IMR-90 (cell line): Measurements from ENCODE around the gene UNC119. TPM values are rescaled to one million over a fixed set of nuclear protein-coding genes. Genes with fewer than 3 reads are reported as not detected.
A peak's percentile ranks its signal among the peaks of the same experiment; 100 is the strongest.

Experiments used
- ATAC-seq: fragments of 200-7000 bp; cut with Tn5 transposase; 2 replicates; pipeline ENCODE4 v1.9.1; 2020; ENCODE audit warnings: low read depth, mild to moderate bottlenecking, moderate library complexity
- BruUV-seq: library from RNA; stranded (reverse); fragments of 400-500 nt; replicated peaks from 2 replicates; lab custom pipeline; 2021; lab: Mats Ljungman, UMichigan
- CTCF ChIA-PET: fragments of 300-600 bp; formaldehyde crosslinking; extraction: SDS; loops from one replicate; lab custom pipeline; 2021; ENCODE audit warnings: antibody characterized with exemption; lab: Yijun Ruan, JAX
- POLR2A ChIA-PET: fragments of 300-600 bp; sonication (Branson Sonifier 250); formaldehyde crosslinking; loops from one replicate; lab custom pipeline; 2022; ENCODE audit warnings: antibody characterized with exemption; ENCODE audit not compliant: unreplicated experiment; lab: Charles Lee
- DNase-seq: peaks from one replicate; pipeline ENCODE4 v3.0.0; 2013
- H2AFZ ChIP-seq: replicated peaks from 2 replicates; pipeline ENCODE3; 2013; ENCODE audit warnings: low read length, mild to moderate bottlenecking; ENCODE audit not compliant: poor library complexity
- H2AK5ac ChIP-seq: 2 replicates; pipeline ENCODE4 v1.6.1; 2013; ENCODE audit warnings: low read depth, low read length, inconsistent platforms
- H2AK9ac ChIP-seq: replicated peaks from 2 replicates; pipeline ENCODE3; 2013; ENCODE audit warnings: mild to moderate bottlenecking, low read depth, low read length, moderate library complexity; ENCODE audit not compliant: poor library complexity
- H2BK120ac ChIP-seq: 2 replicates; pipeline ENCODE4 v1.6.1; 2013; ENCODE audit warnings: low read depth, low read length, inconsistent platforms
- H2BK15ac ChIP-seq: 3 replicates; pipeline ENCODE4 v1.6.1; 2013; ENCODE audit warnings: low read depth, low read length, inconsistent platforms
- H2BK20ac ChIP-seq: 2 replicates; pipeline ENCODE4 v1.6.1; 2013; ENCODE audit warnings: low read depth, mild to moderate bottlenecking, inconsistent platforms, low read length, moderate library complexity
- H2BK5ac ChIP-seq: 2 replicates; pipeline ENCODE4 v1.6.1; 2013; ENCODE audit warnings: mild to moderate bottlenecking, low read depth, low read length, inconsistent platforms; ENCODE audit not compliant: poor library complexity, severe bottlenecking
- H3K14ac ChIP-seq: replicated peaks from 2 replicates; pipeline ENCODE4 v1.6.1; 2013; ENCODE audit warnings: low read depth, low read length, inconsistent platforms
- H3K18ac ChIP-seq: 2 replicates; pipeline ENCODE4 v1.6.1; 2013; ENCODE audit warnings: low read depth, low read length, control low read depth
- H3K23ac ChIP-seq: 2 replicates; pipeline ENCODE4 v1.6.1; 2013; ENCODE audit warnings: low read depth, low read length, inconsistent platforms
- H3K27ac ChIP-seq: 2 replicates; pipeline ENCODE4 v1.5.1; 2013; ENCODE audit warnings: mild to moderate bottlenecking, control low read depth, low read length; ENCODE audit not compliant: insufficient read depth
- H3K27me3 ChIP-seq: 2 replicates; pipeline ENCODE4 v1.6.1; 2013; ENCODE audit warnings: low read length; ENCODE audit not compliant: control insufficient read depth, insufficient read depth
- H3K36me3 ChIP-seq: 2 replicates; pipeline ENCODE4 v1.6.1; 2013; ENCODE audit warnings: low read length, mixed read lengths; ENCODE audit not compliant: control insufficient read depth, insufficient read depth
- H3K4ac ChIP-seq: 2 replicates; pipeline ENCODE4 v1.6.1; 2013; ENCODE audit warnings: low read depth, low read length, inconsistent platforms
- H3K4me1 ChIP-seq: 2 replicates; pipeline ENCODE4 v1.6.1; 2013; ENCODE audit warnings: low read length, mixed read lengths; ENCODE audit not compliant: control insufficient read depth, insufficient read depth
- H3K4me2 ChIP-seq: 2 replicates; pipeline ENCODE4 v1.6.1; 2013; ENCODE audit warnings: low read depth, mild to moderate bottlenecking, control low read depth, low read length, moderate library complexity
- H3K4me3 ChIP-seq: 2 replicates; pipeline ENCODE4 v1.5.1; 2013; ENCODE audit warnings: low read depth, mild to moderate bottlenecking, control low read depth, low read length, moderate library complexity; ENCODE audit not compliant: insufficient read depth
- H3K56ac ChIP-seq: 2 replicates; pipeline ENCODE4 v1.6.1; 2013; ENCODE audit warnings: low read length, inconsistent platforms; ENCODE audit not compliant: insufficient read depth; ENCODE audit errors: extremely low read depth
- H3K79me1 ChIP-seq, 2 experiments: 2 replicates each; pipeline ENCODE4 v1.6.1; 2013; ENCODE audit warnings: low read length in 2 of 2, inconsistent platforms in 1 of 2, low read depth in 1 of 2
- H3K9ac ChIP-seq: 2 replicates; pipeline ENCODE4 v1.6.1; 2013; ENCODE audit warnings: low read depth, low read length, control low read depth
- H3K9me1 ChIP-seq: 2 replicates; pipeline ENCODE4 v1.6.1; 2013; ENCODE audit warnings: low read length, inconsistent platforms; ENCODE audit not compliant: insufficient read depth
- H3K9me3 ChIP-seq: 2 replicates; pipeline ENCODE4 v1.6.1; 2013; ENCODE audit warnings: low read length; ENCODE audit not compliant: control insufficient read depth, insufficient read depth
- H4K20me1 ChIP-seq: 2 replicates; pipeline ENCODE4 v1.6.1; 2013; ENCODE audit warnings: low read length, inconsistent platforms; ENCODE audit not compliant: insufficient read depth
- H4K5ac ChIP-seq: 2 replicates; pipeline ENCODE4 v1.6.1; 2013; ENCODE audit warnings: mild to moderate bottlenecking, low read depth, low read length, control low read depth
- H4K8ac ChIP-seq, 2 experiments: 2 replicates each; pipeline ENCODE4 v1.6.1; 2013; ENCODE audit warnings: low read depth in 2 of 2, low read length in 2 of 2, control low read depth in 1 of 2, inconsistent platforms in 1 of 2
- H4K91ac ChIP-seq: 2 replicates; pipeline ENCODE4 v1.6.1; 2013; ENCODE audit warnings: low read depth, low read length, inconsistent platforms; ENCODE audit not compliant: insufficient read depth
- BHLHE40 ChIP-seq: fragments of 150-350 bp; IDR thresholded peaks from 2 replicates; pipeline ENCODE4 v1.6.1; 2016; ENCODE audit warnings: mild to moderate bottlenecking, low read depth, low read length
- CEBPB ChIP-seq: IDR thresholded peaks from 2 replicates; pipeline ENCODE4 v1.6.1; 2012; ENCODE audit warnings: low read depth, low read length, improper control_type of control experiment
- FOS ChIP-seq: fragments of 150-350 bp; IDR thresholded peaks from 2 replicates; pipeline ENCODE4 v1.6.1; 2016; ENCODE audit warnings: low read depth, low read length
- MAFK ChIP-seq: IDR thresholded peaks from 2 replicates; pipeline ENCODE4 v1.6.1; 2012; ENCODE audit warnings: low read depth, low read length, improper control_type of control experiment
- MAZ ChIP-seq: IDR thresholded peaks from 2 replicates; pipeline ENCODE4 v1.6.1; 2012; ENCODE audit warnings: low read depth, mild to moderate bottlenecking, low read length, improper control_type of control experiment, moderate library complexity, borderline replicate concordance
- MXI1 ChIP-seq: IDR thresholded peaks from 2 replicates; pipeline ENCODE4 v1.6.1; 2012; ENCODE audit warnings: low read depth, mild to moderate bottlenecking, low read length, moderate library complexity, borderline replicate concordance
- NFE2L2 ChIP-seq: fragments of 150-350 bp; IDR thresholded peaks from 2 replicates; pipeline ENCODE4 v1.6.1; 2016; ENCODE audit warnings: low read depth, mild to moderate bottlenecking, low read length
- POLR2A ChIP-seq: IDR thresholded peaks from 2 replicates; pipeline ENCODE4 v1.6.1; 2012; ENCODE audit warnings: mild to moderate bottlenecking, low read depth, low read length
- RAD21 ChIP-seq: IDR thresholded peaks from 2 replicates; pipeline ENCODE4 v1.6.1; 2012; ENCODE audit warnings: low read length, improper control_type of control experiment
- RCOR1 ChIP-seq: IDR thresholded peaks from 2 replicates; pipeline ENCODE4 v1.6.1; 2012; ENCODE audit warnings: mild to moderate bottlenecking, low read length, improper control_type of control experiment; ENCODE audit not compliant: insufficient replicate concordance
- RFX5 ChIP-seq: IDR thresholded peaks from 2 replicates; pipeline ENCODE4 v1.8.0; 2012; ENCODE audit warnings: low read depth, mild to moderate bottlenecking, low read length, moderate library complexity
- SMC3 ChIP-seq: fragments of 150-350 bp; IDR thresholded peaks from 2 replicates; pipeline ENCODE4 v1.6.1; 2016; ENCODE audit warnings: low read depth, mild to moderate bottlenecking, antibody characterized with exemption, low read length, moderate library complexity
- WGBS, 2 experiments: methylation state at CpG; one replicate each; pipeline versions ENCODE4 v1.1.5 to v1.1.7; 2013; ENCODE audit warnings: missing lambda C conversion rate in 2 of 2; ENCODE audit not compliant: insufficient read length in 1 of 2; ENCODE audit errors: extremely low coverage in 2 of 2; 5-methylcytosine and 5-hydroxymethylcytosine counted together
- dilution Hi-C: fragments of 300-500 bp; cut with HindIII; formaldehyde crosslinking; loops from one replicate; pipeline ENCODE4 v1.14.3; 2018; ENCODE audit warnings: low sequenced_read_pairs; ENCODE audit not compliant: unreplicated experiment
- in situ Hi-C: fragments of 300-500 bp; cut with MboI; formaldehyde crosslinking; loops from 3 replicates; pipeline ENCODE4 v1.14.3; 2019; ENCODE audit warnings: low sequenced_read_pairs, inconsistent platforms, mixed read lengths
- intact Hi-C: fragments of 100-400 bp; cut with micrococcal nuclease; formaldehyde crosslinking; loops from 2 replicates; pipeline ENCODE4 v1.10.0; 2022
- polyA plus RNA-seq, 3 experiments: library from polyadenylated mRNA; depleted of rRNA; stranded (reverse); fragments of >200 nt; gene quantifications; 2 replicates each; pipeline ENCODE4 v1.2.3, GENCODE V29; 2012; ENCODE audit warnings: low replicate concordance in 1 of 3
- total RNA-seq: library from RNA; depleted of rRNA; stranded (reverse); fragments of >200 nt; gene quantifications from 2 replicates; pipeline ENCODE4 v1.2.3, GENCODE V29; 2012
- TF ChIP-seq, protein P1 (sequence below): fragments of 150-350 bp; IDR thresholded peaks from 2 replicates; pipeline ENCODE4 v1.6.1; 2016; ENCODE audit warnings: low read depth, mild to moderate bottlenecking, low read length, moderate library complexity, borderline replicate concordance

UNC119 gene
- total and polyA plus RNA-seq, 2 of the 4 experiments (the other 2 are of a cell fraction): 22.4 to 57.4 TPM

DNA sequence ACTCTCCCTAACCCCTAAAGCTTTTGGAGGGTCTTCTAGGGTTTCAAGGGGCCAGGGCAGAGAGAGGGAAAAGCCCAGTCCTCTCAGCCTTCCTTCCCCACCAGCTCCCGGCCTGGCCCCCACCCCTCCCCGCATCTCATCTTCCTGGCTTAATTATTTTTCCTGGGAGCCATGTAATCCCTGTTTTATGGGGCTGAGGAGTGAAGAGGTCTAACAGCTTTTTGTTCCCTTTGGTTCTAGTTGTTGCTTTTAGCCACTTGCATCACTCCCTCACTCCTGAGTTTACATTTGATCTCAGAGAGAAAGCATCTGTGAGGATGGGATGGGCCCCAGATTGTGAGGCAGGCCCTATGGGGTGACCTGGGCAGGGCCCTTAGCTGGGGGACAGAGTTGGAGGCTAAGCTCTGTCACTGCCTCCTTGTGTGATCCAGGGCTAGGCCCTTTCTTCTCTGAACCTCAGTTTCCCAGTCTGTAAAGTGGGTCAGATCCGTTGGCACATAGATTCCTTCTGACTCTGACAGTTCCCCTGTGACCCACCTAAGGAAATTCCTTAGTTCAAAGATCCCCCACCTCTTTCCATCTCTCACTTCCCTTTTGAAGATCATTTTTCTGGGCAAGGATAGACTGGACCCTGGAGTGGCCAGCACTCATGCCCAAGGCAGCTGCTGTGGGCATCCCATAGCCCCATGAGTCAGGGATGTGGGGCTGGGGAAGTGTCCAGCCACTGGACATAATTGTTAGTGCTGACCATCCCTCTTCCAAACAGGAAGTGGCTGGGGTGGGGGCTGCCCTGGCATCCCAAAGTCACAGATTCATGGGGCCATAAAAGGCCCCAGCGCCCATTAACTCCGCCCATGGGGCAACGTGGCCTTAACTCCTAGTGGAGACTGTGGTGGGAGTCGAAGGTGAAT, 20.1 kb downstream of the UNC119 start:
- Histone ChIP-seq H3K4ac (no peak overlapping the region), H3K14ac (no peak overlapping the region; the same call in 1 of the 2 replicates), H3K56ac (no peak overlapping the region), H3K9ac (no peak overlapping the region), H4K5ac (no peak overlapping the region), H3K4me2 (no peak overlapping the region), H3K79me1 (no peaks in the 10 kb centered on the region), H3K9me1 (peaks cover 8% of the 10 kb centered on the region), H2AFZ (no peak overlapping the region), H4K20me1 (no peaks in the 10 kb centered on the region), H3K18ac (no peak overlapping the region), H2AK9ac (peak overlapping the region; percentile 28), H3K4me3 (no peak overlapping the region), H3K23ac (no peak overlapping the region), H2BK20ac (no peak overlapping the region), H2AK5ac (no peak overlapping the region), H3K4me1 (peaks cover 15% of the 10 kb centered on the region), H3K27ac (no peak overlapping the region), H2BK5ac (no peak overlapping the region), H3K36me3 (no peaks in the 10 kb centered on the region), H4K8ac (no peak overlapping the region), H4K91ac (no peak overlapping the region), H2BK120ac (no peak overlapping the region), H3K9me3 (no peaks in the 10 kb centered on the region), H2BK15ac (no peak overlapping the region; the same call in 2 of the 3 replicates), H3K27me3 (peaks cover 27% of the 10 kb centered on the region)
- BruUV-seq: no TSS peak
- dilution Hi-C loops (no loop called here), in situ Hi-C loops (no loop called here), intact Hi-C loops (no loop called here)
- ATAC-seq: peak; percentile 61
- 100% methylated on average over 1 of the region's 7 CpGs; no CpG with 5 or more reads in 1 of the 2 experiments for WGBS, 2 experiments
- TF ChIP-seq BHLHE40 (no peak), MAFK (no peak), MXI1 (no peak), RFX5 (no peak), NFE2L2 (no peak), POLR2A (no peak), SMC3 (no peak), FOS (no peak), RCOR1 (no peak), RAD21 (no peak), MAZ (no peak), CEBPB (no peak)
- TF ChIP-seq, protein P1, sequence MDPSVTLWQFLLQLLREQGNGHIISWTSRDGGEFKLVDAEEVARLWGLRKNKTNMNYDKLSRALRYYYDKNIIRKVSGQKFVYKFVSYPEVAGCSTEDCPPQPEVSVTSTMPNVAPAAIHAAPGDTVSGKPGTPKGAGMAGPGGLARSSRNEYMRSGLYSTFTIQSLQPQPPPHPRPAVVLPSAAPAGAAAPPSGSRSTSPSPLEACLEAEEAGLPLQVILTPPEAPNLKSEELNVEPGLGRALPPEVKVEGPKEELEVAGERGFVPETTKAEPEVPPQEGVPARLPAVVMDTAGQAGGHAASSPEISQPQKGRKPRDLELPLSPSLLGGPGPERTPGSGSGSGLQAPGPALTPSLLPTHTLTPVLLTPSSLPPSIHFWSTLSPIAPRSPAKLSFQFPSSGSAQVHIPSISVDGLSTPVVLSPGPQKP: no peak
- ChIA-PET POLR2A (no interaction called here), CTCF (no interaction called here)
- DNase-seq: peak; percentile 21
